Stimulated activated naive CD4-positive, alpha-beta T cell treated with Interleukin-2 at 50 U/mL for 16 hours (primary cell): ENCODE data around the gene CNTNAP2.

ENCODE experiments used
- DNase-seq: peaks from one replicate; lab custom pipeline; 2025; lab: John Stamatoyannopoulos, UW

Gene CNTNAP2

GRCh38 chr7:147261693-147262092 lies 1145.1 kb downstream of the CNTNAP2 start:
- DNase-seq = no peak

DNA sequence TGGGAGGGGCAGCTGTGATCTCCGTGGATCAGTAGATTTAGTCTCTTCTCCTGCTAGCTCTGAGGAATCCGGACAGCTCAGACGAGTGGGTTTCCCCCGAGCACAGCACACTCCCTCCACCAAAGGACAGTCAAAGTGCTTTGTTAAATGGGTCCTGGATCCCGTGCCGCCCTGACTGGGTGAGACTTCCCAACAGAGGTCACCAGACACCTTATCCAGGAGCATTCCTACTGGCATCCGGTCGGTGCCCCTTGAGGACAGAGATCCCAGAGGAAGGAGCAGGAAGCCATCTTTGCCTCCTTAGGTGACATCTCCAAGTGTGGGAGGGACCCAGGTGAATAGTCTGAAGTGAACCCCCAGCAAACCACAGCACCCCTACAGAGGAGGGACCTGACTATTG lies 1148.9 kb downstream of the CNTNAP2 start:
- DNase-seq = no peak

GRCh38 chr7:147276106-147276505 lies 1159.5 kb downstream of the CNTNAP2 start:
- DNase-seq = no peak

DNA sequence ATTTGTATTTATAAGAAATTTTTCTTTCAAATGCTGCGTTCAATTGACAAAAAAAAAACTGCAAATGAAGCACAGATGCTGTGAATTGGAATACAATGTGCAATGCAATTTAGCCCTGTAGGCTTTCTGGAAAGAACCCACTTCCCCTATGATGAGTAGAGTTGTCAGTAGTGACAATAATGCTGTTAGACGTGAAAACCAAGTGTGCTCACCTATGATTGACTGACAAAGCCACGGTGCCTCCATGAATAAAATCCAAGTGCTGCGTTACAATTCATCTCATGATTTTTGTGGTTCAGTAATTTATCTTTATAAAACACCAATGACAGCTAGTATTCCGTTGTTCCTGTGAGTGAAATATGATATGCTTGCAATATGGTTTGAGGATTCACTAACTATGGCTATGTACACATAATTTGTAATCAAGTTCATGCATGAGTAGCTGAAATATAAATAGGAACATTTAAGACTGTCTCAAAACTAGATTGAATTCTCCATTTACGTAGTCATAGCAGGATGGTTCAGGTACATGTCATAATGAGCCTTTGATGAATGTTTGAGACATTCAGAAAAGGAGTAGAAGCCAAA lies 1160.3 kb downstream of the CNTNAP2 start:
- DNase-seq = no peak

DNA sequence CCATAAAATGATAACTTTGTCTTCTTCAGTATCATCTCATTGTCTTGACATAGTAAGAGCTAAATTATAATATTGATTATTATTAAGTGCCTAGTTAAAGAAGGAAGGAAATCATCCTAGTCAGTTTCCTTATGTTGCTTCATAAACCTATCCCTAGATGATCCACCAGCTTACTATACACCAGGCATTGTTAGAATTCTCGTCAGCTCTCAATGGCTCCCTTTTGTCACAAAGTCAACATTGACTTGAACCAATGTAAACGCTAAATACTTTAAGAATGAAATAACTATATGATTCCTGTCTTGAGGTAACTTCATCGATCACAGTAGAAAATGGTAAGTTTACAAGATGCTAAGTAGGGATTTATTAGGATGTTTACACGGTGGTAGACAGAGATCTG lies 1162.9 kb downstream of the CNTNAP2 start:
- no peak for DNase-seq

DNA sequence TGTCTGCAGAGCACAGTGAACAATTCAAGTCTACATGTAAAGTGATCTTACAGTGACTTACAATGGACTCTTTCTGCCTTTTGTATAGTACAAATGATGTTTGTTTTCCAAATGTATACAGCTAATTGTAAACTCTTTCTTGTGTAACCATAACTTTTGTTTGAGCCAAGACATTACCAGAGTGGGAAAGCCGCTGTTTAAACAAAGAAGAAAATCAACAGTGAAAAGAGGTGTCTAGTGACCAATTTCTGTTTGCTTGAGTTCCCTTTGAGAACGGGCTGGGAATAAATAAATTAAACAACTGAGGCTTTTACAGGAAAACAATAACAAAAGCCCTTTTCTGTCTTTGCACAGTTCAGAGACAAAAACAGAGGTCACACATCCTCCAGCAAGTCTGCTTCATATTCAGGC lies 1163.4 kb downstream of the CNTNAP2 start:
- DNase-seq = no peak

DNA sequence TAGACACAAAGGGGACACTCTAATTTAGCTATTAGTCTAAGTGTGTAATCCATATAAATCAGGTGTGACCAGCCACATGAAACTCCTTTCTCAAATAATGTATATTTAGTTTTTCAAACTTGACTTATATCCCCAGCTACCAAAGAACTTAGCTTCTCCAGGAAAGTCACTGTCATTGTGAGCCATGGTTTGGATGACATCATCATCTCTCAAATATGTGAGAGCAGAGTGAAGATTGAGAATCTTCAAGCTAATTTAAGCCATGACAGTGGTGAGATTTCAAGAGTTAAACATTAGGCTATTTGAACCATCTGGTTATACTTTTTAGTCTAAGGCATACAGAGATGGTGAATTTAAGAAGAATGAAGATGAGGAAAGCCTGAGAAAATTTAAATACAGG lies 1165.6 kb downstream of the CNTNAP2 start:
- DNase-seq = no peak

DNA sequence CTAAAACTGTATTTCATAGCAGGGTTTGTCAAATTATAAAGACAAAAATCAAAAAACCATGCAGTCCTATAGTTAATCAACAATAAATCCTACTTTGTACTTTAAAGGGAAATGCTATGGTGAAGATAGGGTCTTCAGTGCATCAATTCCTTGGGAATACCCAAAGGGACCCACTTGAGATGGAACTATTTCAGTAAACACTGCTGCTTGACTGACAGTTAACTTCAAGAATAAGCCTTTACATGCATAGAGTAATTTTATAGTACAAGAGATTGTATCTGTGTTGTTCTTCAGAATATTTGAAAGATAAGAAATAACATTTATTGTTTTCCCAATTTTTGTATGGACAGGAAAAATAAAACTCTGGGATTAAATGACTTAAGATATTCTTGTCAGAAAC lies 1179.6 kb downstream of the CNTNAP2 start:
- DNase-seq = no peak

DNA sequence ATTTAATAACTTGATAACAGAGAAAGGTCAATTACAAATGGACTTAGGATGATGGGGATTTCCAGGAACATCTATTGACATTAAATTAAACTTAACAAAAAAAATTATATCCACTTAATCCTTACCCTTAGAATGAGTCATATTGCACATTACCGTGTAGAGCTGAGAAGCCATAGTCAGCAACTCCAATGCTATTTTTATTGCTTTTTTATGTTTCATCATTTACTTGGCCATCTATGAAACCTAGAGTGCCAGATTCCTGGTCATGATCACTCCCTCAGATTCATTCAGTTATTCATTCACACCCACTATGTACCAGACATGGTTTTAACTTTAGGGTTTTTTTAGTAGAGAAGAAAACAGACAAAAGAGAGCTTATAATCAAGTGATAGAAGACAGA lies 1180.4 kb downstream of the CNTNAP2 start:
- DNase-seq = no peak

GRCh38 chr7:147298611-147299043 lies 1182.0 kb downstream of the CNTNAP2 start:
- DNase-seq = no peak

GRCh38 chr7:147300293-147300692 lies 1183.7 kb downstream of the CNTNAP2 start:
- no peak for DNase-seq

GRCh38 chr7:147304376-147304775 lies 1187.8 kb downstream of the CNTNAP2 start:
- no peak for DNase-seq

DNA sequence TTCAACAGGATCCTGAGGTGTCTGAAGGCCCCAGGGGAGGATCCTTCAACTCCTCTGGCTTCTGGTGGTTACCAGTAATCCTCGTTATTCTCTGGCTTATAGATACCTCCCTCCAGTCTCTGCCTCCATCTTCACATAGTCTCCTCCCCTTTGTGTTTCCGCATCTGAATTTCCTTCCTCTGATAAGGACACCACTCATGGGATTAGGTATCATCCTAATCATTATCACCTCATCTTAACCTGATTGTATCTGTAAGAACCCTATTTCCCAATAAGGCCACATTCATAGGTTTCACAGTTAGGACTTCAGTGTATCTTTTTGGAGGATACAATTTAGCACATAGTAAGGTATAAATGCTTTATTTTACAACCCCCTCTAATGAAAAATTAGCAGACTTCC lies 1189.2 kb downstream of the CNTNAP2 start:
- DNase-seq = no peak

DNA sequence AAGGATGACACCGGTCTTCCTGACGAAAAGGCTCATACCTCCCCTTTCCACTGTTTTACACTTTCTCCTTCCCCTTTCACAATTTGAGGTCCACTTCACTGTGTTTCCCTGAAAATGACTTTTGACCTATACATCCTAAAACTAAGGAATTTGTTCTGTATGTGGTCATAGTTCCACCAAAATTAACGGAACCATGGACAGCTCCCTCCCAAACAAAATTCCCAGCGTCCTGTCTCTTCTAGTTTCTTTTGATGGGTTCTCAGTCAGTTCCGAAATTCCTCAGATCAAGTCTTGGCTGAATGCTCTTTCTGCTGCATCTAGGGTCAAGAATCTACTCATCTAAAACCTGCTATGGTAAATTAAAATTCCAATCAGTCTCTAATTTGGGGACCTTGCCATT lies 1191.9 kb downstream of the CNTNAP2 start:
- no peak for DNase-seq

- no peak for DNase-seq
Observed at GRCh38 chr7:147311336-147311735, 1194.7 kb downstream of the CNTNAP2 start.

GRCh38 chr7:147321504-147321903 lies 1204.9 kb downstream of the CNTNAP2 start:
- DNase-seq = no peak

DNA sequence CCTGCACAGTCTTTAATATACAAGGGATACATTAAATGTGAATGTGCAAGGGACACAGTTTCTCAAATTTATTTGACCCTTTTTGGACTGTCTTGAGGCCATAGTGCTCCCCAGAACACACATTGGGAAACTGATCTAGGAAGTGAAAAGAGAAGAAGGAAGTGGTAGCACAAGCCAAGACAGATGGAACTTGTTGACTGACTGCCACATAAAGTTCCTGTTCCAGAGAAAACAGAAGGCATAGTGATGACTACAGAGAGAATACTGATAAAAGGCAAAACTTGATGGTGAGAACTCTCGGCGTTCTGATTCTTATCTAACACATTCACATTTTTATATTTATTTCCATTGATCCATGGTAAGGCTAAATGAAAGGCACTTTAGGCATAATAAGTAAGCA lies 1216.4 kb downstream of the CNTNAP2 start:
- no peak for DNase-seq

- no peak for DNase-seq
Observed at GRCh38 chr7:147363101-147363500, 1246.5 kb downstream of the CNTNAP2 start.

DNA sequence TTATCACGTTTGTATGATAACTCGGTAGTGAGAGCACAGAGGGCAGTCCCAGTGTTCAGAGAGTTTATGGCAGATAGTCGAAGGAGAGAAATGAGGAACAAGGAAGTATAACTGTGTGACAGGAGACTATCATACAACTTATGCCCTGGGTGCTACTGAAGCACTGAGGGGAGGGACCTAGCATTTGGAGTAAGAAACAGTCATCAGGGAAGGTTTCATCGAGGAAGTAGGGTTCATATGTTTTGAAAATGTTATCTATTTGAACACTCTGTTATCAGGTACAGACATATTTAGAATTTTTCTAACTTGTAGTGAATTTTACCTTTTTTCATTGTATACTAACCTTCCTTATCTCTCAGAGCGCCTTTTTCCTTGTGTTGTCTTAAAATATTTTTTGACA lies 1259.6 kb downstream of the CNTNAP2 start:
- no peak for DNase-seq

- no peak for DNase-seq
Observed at GRCh38 chr7:147380926-147381325, 1264.3 kb downstream of the CNTNAP2 start.

GRCh38 chr7:147394329-147394728 lies 1277.7 kb downstream of the CNTNAP2 start:
- DNase-seq = no peak

DNA sequence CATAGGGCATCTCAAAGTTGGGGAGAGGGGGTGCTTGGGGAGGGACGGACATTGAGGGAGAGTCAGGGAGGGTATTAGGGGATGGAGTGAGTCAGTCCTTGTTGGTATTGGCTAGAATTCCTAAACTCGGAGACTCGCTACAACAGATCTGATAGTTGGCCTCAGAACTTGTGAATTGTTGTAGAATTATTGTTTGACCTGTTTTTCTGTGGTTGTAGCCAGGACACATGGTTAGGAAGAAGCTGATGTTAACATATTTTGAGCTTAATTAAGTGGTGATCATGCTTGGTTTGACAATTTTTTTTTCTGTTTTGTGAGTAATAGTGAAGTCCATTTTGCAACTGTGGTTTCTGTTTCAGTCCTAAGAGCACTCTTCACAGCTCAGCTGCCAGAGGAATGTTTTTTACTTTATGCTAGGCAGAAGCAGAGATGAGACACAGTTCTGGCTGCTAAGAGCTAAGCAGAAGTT lies 1283.7 kb downstream of the CNTNAP2 start:
- no peak for DNase-seq

DNA sequence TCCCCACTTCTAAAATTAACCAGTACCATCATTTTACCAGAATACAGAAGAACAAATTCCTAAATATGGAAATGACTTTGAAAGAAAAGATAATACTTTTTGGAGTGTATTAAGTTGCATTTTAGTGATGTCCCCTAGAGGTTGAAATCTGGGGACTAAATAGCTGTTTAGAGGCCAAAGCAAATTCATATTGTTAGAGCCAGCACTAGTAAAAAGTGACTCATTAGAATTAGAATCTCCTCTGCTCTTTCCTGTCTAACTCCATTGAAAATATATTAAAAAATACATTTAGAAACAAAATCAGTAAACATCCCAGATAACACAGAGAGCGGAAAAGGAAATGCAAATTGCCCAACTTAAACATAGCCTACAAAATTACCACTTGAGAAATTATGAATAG lies 1284.3 kb downstream of the CNTNAP2 start:
- no peak for DNase-seq

- DNase-seq = no peak
Observed at GRCh38 chr7:147405621-147406020, 1289.0 kb downstream of the CNTNAP2 start.
